Motor neuron (in vitro differentiated cells): ENCODE data around the gene SLC17A1. TPM values are rescaled to one million over a fixed set of nuclear protein-coding genes. Genes with fewer than 3 reads are reported as not detected.
"Not testable (repeated sequence)": the region's sequence is repeated elsewhere in the genome, so short reads cannot be mapped to it uniquely, and the experiment has no call there.

Source experiments
- ATAC-seq, 8 experiments: fragments of 200-7000 bp; cut with Tn5 transposase; replicated peaks in 6 of 8; 2 replicates each; pipeline ENCODE4 v1.8.0; 2021; ENCODE audit warnings: mild to moderate bottlenecking in 8 of 8, moderate library complexity in 8 of 8
- H3K27ac ChIP-seq, 2 donors: fragments of 250-450 bp; sonication (Bioruptor Pico); 2 replicates each; pipeline ENCODE4 v1.9.0; 2021; ENCODE audit warnings: antibody characterized with exemption in 2 of 2, mild to moderate bottlenecking in 2 of 2, moderate library complexity in 1 of 2
- H3K4me1 ChIP-seq, 2 donors: fragments of 250-450 bp; sonication (Bioruptor Pico); replicated peaks in 1 of 2; 2 replicates each; pipeline ENCODE4 v1.6.1; 2021; ENCODE audit warnings: antibody characterized with exemption in 2 of 2, mild to moderate bottlenecking in 2 of 2, moderate library complexity in 1 of 2
- H3K4me3 ChIP-seq, 5 donors: fragments of 250-450 bp; sonication (Bioruptor Pico); 2 replicates each; pipeline ENCODE4 v1.9.0; 2021; ENCODE audit warnings: antibody characterized with exemption in 5 of 5, mild to moderate bottlenecking in 5 of 5, moderate library complexity in 4 of 5
- WGBS, 10 experiments: fragments of 450-650 bp; shearing (Covaris generic); methylation state at CpG; one replicate each; pipeline ENCODE4 v1.0.0; 2022; 5-methylcytosine and 5-hydroxymethylcytosine counted together
- in situ Hi-C, 9 experiments: fragments of 400-800 bp; cut with MboI; loops; one replicate each; pipeline ENCODE4 v1.15.0; 2021; ENCODE audit warnings: low sequenced_read_pairs in 9 of 9, low pct_unique_long_range_greater_than_20kb in 2 of 9; ENCODE audit not compliant: unreplicated experiment in 9 of 9
- total RNA-seq, 8 experiments: library from RNA; unstranded; fragments of 300-600 nt; gene quantifications; 2 replicates each; pipeline versions ENCODE4 v1.2.3 to v1.2.4, GENCODE V29; 2022

The SLC17A1 gene
- total RNA-seq, 8 experiments from 2014 or later, result not detected

DNA sequence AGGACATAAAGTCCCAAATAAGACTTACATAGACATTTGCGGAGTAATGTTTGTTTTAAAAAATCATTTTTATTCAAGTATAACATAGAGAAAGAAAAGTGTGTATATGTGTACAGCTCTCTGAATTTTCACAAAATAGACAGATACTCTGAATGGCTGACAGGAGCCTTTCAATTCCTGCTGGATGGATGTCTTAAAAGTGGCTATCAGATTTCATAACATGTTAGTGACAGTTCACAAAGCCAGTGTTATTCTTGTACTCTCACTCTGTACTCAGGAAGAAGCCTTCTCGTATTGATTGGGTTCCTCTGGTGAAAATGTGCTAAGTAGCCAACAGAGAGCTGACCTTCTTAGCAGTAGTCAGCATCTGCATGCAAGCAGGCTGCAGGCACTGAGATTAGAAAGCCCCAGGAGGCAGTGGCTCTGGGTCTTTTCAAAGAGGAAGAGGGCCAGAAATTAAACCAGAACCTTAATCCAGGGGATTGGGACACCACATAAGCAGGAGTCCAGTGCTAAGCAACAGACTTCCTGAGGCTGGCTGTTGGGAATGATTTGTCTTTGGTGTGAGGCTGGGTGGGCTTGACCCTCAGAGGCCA lies 57.6 kb downstream of the SLC17A1 start:
- 0 to 100% (median 42%) methylated on average over 1 to 2 of the region's 2 CpGs; no CpG with 5 or more reads in 1 of the 10 experiments for WGBS, 10 experiments
- in situ Hi-C loops, result no loop called here
- no peaks in the 10 kb centered on the region for H3K4me1 ChIP-seq
- H3K4me3 ChIP-seq, result no peak overlapping the region
- ATAC-seq, result no peak
- no peak overlapping the region for H3K27ac ChIP-seq

DNA sequence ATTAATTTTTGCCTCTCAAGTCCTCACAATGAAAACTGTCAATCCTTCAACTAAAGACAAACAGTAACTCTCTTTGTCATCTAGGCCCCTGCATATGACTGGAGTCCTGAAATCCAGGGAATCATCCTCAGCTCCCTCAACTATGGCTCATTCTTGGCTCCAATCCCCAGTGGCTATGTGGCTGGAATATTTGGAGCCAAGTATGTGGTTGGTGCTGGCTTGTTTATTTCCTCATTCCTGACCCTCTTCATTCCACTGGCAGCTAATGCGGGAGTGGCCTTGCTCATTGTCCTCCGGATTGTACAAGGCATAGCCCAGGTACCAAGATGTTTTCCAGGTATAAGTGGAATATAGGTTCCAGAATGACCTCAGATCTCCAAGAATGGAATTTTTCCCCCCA lies 61.9 kb downstream of the SLC17A1 start:
- no peak overlapping the region for H3K27ac ChIP-seq
- no peak overlapping the region for H3K4me3 ChIP-seq
- 38 to 100% (median 86%) methylated on average over 2 of the region's 2 CpGs; no CpG with 5 or more reads in 4 of the 10 experiments for WGBS, 10 experiments
- no peak for ATAC-seq
- no peaks in the 10 kb centered on the region for H3K4me1 ChIP-seq
- in situ Hi-C loops, result no loop called here

DNA sequence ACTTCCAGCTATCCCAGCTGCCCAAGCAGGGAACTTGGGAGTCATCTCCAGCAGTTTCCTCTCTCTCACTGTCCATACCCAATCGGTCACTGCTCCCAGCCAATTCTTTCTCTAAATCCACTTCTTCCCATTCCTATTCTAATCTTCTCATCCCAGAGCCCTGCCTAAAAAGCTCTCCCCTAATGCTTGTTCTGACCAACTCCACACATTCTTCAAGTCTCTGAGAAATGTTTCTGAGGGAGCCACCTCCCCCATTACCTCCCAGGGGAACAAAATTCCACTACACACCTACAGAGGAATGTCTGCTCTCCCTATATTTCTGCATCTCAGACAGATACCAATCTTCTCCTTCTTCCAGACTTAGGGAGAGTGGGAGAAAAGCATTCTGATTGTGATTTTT lies 63.3 kb downstream of the SLC17A1 start:
- no peak for ATAC-seq
- WGBS, 10 experiments, result 0 to 100% (median 83%) methylated on average over 1 of the region's 1 CpG; no CpG with 5 or more reads in 3 of the 10 experiments
- peaks cover 0 to 3% of the 10 kb centered on the region in 2 donors for H3K4me1 ChIP-seq
- in situ Hi-C loops, result no loop called here
- no peak overlapping the region for H3K4me3 ChIP-seq
- no peak overlapping the region for H3K27ac ChIP-seq

DNA sequence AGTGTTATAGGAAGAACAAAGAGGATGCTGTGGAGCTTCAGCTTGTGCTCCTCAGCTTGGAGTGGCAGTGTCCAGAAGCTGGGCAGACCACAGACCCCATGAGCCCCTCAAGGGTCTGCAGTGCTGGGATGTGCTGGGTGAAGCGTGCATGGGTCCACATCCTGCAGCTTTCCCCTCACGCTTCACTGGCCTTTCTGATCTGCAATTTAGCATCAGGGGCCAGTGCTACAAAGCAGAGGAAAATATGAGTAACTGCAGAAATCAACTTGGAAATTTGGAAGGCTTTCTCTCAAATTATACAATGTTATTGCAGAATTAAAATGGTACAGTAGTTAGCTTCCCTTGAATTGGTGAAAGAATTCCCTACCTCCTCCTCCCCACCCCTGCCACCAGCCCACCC lies 67.2 kb downstream of the SLC17A1 start:
- Histone ChIP-seq H3K4me1 (peaks cover 0 to 3% of the 10 kb centered on the region in 2 donors), H3K4me3 (no peak overlapping the region), H3K27ac (no peak overlapping the region)
- 0 to 100% (median 100%) methylated on average over 1 to 2 of the region's 2 CpGs; no CpG with 5 or more reads in 7 of the 10 experiments for WGBS, 10 experiments
- in situ Hi-C loops, result no loop called here
- ATAC-seq, result no peak

DNA sequence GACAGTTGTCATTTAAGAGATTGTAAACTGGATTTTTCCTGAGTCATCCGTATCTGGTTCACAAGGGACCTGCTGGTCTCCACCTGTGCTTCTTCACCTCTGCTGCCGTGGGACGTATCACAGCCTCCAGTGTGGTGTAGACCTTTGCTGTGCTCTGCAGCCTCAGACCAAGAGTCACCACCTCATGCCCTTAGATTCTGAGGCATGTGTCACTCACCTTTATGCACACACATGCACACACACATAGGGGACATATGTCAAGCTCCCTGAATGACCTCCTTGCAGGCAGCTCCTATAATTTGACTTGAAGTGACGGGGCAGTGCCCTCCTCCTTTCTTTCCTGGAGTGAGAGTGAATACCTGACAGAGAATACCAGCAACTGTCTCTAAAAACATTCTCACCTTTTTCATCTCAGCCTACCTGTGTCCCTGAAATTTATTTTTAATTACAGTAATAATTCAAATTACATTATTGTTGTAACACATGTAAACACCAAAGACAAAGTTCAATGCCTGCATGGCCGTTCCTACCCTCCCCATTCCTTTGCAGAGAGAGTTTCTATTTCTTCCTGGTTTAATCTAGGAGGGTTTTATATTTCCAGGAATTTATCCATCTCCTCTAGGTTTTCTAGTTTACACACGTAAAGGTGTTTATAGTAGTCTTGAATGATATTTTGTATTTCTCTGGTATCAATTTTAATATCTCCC lies 73.8 kb downstream of the SLC17A1 start:
- 11 to 100% (median 58%) methylated on average over 1 to 6 of the region's 6 CpGs for WGBS, 10 experiments
- in situ Hi-C loops, result no loop called here
- no peak for ATAC-seq

DNA sequence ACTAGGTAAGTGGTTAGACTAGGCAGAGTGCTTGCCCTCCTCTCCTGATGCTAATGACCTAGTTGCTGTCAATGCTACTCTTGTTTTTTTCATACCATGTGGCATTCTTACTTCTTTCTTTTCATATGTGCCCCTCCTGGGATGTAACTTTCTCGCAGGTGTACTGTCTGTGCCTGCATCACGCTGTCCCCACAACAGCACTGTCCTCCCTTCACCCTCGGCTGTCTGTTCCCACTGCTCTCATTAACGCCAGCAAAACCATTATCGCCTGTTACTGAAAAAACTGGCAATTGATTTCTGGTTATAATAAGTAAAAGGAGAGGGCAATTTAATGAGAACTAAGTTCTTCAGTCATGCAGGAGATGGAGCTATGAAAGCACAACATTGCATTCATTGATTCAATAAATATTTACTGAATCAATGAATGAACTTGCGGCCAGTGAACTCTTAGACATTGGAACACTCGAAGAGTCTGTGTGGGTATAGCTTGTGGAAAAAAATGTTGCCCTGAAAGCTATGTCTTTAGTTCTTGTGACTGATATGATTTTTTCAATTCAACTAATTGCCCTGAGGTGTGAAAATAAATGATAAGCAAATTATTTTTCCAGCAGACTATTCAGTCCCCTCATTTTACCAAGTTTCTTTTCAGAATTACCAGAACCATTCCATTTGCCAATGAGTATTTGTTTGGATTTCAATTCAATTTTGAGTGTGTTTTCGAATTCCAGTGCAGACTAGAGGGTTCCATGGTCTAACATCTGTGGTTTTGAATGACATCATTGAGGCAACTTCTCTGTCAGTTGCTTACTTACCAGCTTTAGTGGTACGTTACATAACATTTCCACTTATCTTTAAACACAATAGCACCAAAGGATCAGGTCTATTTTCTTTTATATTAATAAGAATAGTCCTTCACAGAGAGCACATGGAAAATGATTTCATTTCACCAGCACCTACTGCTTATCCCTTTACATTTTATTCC lies 75.2 kb downstream of the SLC17A1 start:
- H3K4me3 ChIP-seq, result no peak overlapping the region
- no peak overlapping the region for H3K27ac ChIP-seq
- no peak for ATAC-seq
- in situ Hi-C loops, result no loop called here
- no peaks in the 10 kb centered on the region for H3K4me1 ChIP-seq
- 52 to 100% (median 89%) methylated on average over 2 to 9 of the region's 9 CpGs for WGBS, 10 experiments

More for the DNA sequence above, 73.8 kb downstream of the SLC17A1 start:
- H3K27ac ChIP-seq, result no peak overlapping the region
- H3K4me3 ChIP-seq, result no peak overlapping the region
- H3K4me1 ChIP-seq, result no peaks in the 10 kb centered on the region

DNA sequence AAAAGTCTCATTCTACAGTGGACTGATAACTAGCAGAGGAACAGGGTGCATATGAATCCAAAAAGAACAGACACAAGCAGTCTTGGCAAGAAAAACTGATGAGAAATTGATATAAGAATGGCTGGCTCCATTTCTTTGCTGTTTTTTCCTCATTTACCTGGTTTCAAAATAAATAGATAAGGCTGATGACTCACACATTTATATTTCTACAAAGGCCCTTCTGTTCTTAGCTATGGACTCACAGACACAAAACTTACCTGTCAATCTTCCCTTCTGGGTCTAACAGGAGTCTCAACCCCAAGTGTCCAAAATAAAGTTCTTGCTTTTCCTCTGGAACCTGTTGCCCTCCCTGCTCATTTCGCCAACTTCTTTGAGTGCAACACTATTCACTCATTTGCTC lies 76.4 kb downstream of the SLC17A1 start:
- ATAC-seq, result no peak
- no peak overlapping the region for H3K4me3 ChIP-seq
- in situ Hi-C loops, result no loop called here
- no peaks in the 10 kb centered on the region for H3K4me1 ChIP-seq
- H3K27ac ChIP-seq, result no peak overlapping the region
- WGBS, 10 experiments, result 0 to 100% (median 76%) methylated on average over 1 of the region's 1 CpG; no CpG with 5 or more reads in 4 of the 10 experiments

DNA sequence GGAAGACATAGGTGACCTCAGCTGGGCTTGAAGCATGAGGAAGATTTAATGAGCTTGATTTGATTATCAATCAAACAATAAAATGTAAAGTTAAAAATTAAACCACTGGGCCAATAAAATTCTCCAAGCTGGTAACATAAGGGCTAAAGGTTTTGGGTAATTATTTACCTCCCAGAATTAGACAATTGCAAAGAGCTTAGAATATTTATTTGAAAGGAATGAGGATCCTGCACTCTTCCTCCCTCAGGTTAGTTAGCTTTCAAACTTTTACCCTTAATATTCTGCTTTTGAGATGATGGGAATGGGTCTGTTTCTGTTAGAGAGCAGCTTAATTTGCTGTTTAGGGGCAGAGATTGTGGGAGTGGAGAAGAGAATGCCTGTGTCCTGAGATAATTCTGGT lies 77.3 kb downstream of the SLC17A1 start, which contains the start of gene SLC17A4:
Gene SLC17A4, plus strand, starts transcription at position 208 of the 400 bp plus-strand sequence. CDS start 7,221 bp downstream, outside the sequence.
- in situ Hi-C loops, result no loop called here
- Histone ChIP-seq H3K4me1 (no peaks in the 10 kb centered on the region), H3K4me3 (no peak within 1 kb of the TSS), H3K27ac (no peak within 1 kb of the TSS)
- no peak for ATAC-seq

DNA sequence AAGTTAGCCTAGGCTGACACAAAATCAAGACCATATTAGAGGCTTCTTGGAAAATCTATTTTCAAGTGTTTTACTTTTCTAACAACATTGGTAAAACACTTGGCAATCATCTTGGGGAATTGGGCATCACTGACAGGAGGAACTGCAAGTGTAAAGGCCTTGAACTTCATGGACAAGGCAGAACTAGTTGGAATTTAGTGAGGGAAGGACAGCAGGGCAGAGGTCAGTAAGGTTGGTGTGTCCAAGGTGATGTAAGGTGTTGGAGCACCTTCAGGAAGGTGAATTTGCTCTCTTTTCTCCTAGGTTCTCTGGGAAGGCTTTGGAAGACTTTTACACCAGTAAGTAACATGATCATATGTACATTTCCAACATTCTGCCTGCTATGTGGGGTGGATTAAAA lies 78.8 kb downstream of the SLC17A1 start:
- Histone ChIP-seq H3K4me1 (no peaks in the 10 kb centered on the region), H3K27ac (no peak overlapping the region), H3K4me3 (no peak overlapping the region)
- in situ Hi-C loops, result no loop called here
- ATAC-seq, result no peak

DNA sequence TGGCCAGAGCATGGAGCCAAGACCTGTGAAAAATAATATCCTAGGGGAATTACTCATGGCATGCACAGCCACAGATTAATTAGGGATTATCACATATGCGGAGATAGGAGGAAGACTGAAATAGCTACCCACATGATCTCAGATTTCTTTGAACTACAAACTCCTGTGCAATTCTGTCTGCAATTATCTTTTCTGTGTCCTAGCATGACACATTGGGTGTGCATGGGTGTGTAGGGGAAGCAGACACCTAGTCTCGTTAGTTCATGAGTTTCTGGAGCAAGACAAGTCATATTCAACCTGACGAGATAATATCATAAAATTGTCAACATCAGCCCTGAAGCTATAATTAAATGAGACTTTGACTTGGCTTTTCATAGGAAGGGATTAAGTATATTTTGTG lies 80.9 kb downstream of the SLC17A1 start:
- Histone ChIP-seq H3K4me3 (no peak overlapping the region), H3K4me1 (no peaks in the 10 kb centered on the region), H3K27ac (no peak overlapping the region)
- ATAC-seq, result no peak
- in situ Hi-C loops, result no loop called here
- WGBS, 10 experiments, result 0 to 100% (median 87%) methylated on average over 1 to 2 of the region's 3 CpGs; no CpG with 5 or more reads in 2 of the 10 experiments

DNA sequence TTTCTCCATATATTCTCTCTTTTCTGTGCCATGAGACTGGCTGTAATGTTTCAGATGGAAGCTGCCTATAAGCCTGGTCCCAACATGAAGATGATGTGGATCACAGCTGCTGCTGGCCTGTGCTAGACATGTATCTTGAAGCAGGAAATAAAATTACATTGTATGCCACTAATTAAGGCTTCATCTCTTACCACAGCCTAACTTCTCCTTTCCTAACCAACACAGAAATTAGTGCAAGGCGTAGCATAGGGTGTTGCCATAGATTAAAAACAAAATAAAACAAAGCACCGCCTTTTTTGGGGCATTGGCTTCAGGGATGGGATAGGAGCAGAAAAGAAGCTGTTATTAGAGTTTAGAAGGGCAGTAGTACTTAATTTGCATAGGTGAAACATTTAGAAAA lies 82.0 kb downstream of the SLC17A1 start:
- 0 to 100% (median 56%) methylated on average over 1 to 2 of the region's 2 CpGs for WGBS, 10 experiments
- no peak for ATAC-seq
- no peak overlapping the region for H3K4me3 ChIP-seq
- no peak overlapping the region for H3K27ac ChIP-seq
- in situ Hi-C loops, result no loop called here
- no peaks in the 10 kb centered on the region for H3K4me1 ChIP-seq

DNA sequence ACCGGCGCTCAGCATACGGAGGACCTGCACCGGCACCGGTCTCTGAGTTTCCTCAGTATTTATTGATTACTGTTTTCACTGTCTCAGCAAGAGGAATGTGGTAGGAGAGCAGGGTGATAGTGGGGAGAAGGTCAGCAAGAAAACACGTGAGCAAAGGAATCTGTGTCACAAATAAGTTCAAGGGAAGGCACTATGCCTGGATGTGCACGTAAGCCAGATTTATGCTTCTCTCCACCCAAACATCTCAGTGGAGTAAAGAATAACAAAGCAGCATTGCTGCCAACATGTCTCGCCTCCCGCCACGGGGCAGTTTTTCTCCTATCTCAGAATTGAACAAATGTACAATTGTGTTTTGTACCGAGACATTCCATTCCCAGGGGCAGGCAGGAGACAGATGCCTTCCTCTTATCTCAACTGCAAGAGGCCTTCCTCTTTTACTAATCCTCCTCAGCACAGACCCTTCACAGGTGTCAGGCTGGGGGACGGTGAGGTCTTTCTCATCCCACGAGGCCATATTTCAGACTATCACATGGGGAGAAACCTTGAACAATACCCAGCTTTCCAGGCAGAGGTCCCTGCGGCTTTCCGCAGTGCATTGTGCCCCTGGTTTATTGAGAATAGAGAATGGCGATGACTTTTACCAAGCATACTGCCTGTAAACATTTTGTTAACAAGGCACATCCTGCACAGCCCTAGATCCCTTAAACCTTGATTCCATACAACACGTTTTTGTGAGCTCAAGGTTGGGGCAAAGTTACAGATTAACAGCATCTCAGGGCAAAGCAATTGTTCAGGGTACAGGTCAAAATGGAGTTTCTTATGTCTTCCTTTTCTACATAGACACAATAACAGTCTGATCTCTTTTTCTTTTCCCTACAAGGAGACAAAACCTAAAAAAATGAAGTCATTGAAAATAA lies 83.0 kb downstream of the SLC17A1 start:
- WGBS, 10 experiments, result 0 to 91% (median 77%) methylated on average over 2 to 15 of the region's 17 CpGs
- H3K4me3 ChIP-seq, H3K27ac ChIP-seq, in situ Hi-C loops, ATAC-seq, H3K4me1 ChIP-seq: not testable (repeated sequence)
